AG09309 (cell line): ENCODE data around the gene GOLGA6L10.
"Not testable (repeated sequence)": the region's sequence is repeated elsewhere in the genome, so short reads cannot be mapped to it uniquely, and the experiment has no call there.

Experiments
- DNase-seq: peaks from one replicate; pipeline ENCODE4 v3.0.0-alpha.2; 2010; ENCODE audit warnings: low read depth
- H3K4me3 ChIP-seq: 2 replicates; pipeline ENCODE4 v1.5.1; 2011; ENCODE audit warnings: mild to moderate bottlenecking, low read depth, low read length, moderate library complexity; ENCODE audit not compliant: control insufficient read depth
- TF ChIP-seq, protein P1 (sequence below): IDR thresholded peaks from 2 replicates; pipeline ENCODE4 v1.5.1; 2011; ENCODE audit warnings: mild to moderate bottlenecking, low read depth, low read length, inconsistent platforms; ENCODE audit not compliant: insufficient read depth, control insufficient read depth; ENCODE audit errors: missing control alignments

The GOLGA6L10 gene

DNA sequence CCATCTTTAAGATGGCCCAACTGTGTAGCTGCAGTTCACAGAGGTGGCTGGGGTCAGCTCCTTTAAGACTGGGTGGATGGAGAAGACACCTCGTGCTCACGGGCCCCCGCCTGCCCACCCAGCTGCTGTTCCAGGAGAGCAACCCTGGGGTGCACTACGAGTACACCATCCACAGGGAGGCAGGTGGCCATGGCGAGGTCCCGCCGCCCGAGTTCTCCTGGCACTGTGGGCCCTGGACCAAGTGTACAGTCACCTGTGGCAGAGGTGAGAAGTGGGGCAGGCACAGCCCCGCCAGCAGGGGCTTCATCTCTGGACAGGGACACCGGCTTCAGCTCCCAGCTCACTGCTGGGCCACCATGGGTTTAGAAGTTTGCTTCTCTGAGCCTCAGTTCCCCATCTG, 26.8 kb downstream of the GOLGA6L10 start:
- not testable (repeated sequence) for H3K4me3 ChIP-seq, DNase-seq

DNA sequence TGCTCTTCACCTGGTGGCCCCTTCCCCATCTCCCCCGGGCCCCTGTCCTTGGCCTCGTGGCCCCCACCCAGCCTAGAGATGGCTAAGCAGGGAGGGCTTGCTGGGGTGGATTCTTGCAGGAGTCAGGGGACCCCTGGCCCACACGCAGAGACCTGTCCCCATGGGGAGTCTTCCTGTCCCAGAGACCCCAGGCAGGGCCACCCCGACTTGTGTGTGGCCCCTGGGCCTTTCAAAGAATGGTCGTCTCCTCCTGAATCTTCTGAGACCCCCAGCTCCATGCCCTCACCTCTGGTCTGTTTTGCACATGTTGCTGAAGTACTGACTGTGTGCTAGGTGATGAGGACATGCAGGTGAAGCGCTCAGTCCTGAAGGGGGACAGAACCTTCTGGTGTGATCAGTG, 28.4 kb downstream of the GOLGA6L10 start:
- not testable (repeated sequence) for DNase-seq, H3K4me3 ChIP-seq

DNA sequence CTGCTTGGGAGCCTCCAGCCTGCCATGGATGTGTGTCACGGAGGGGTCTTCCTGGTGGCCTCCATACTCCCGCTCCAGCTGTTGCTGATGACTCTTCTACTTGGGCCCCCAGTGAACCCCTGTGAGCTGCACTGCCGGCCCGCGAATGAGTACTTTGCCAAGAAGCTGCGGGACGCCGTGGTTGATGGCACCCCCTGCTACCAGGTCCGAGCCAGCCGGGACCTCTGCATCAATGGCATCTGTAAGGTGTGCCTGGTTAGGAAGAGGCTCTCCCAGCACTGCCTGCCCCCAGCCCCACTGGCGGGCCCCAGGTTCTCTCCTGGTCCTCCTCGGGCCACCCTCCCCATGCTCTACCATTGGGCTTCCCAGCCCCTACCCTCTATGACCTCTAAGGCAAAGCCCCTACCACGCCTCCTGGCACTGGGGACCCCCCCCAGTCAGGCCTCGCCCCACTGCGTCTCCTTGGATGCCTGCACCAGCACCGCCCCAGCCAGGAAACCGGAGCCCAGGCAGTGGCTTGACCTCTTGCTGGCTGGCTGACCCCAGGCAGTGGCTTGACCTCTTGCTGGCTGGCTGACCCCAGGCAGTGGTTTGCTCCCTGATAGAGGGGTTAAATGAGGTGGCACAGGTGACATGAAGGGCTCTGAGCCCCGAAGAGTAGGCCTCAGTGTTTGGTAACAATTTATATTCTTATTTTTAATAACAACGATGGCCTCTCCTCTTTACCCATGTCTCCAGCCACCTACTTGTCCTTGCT, 29.6 kb downstream of the GOLGA6L10 start:
- not testable (repeated sequence) for DNase-seq, H3K4me3 ChIP-seq

DNA sequence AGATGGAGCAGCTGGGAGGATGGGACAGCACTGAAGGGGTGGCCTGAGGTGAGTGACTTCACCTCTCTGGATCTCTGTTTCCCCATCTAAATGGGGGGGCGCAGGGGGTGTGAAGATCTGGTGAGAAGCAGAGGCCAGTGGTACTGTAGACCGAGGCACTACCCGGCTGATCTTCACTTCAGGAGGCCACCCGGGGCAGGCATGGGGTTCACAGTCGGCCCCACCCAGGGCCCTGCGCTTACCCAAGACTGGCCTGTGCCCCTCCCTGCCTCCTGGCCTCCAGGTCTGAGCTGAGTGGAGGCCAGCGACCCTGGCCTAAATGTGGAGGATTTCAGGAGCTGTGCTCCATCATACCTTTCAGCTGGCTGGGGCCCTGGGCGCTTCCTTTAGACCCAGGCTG, 31.0 kb downstream of the GOLGA6L10 start:
- not testable (repeated sequence) for DNase-seq, H3K4me3 ChIP-seq

DNA sequence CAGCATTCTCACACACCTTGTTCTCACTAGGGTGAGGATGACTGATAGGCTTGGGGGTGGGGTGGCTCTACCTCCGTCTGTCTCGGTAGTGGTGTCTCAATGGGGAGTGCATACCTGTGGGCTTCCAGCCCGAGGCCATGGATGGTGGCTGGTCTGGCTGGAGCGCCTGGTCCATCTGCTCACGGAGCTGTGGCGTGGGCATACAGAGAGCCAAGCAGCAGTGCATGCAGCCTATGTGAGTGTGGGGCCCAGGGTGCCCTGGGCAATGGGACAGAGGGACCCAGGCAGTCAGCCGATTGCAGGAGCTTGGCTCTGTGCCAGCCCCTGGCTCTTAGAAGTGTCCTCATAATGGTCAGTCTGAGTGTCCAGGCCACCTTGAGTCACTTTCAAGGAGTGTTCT, 31.8 kb downstream of the GOLGA6L10 start:
- not testable (repeated sequence) for DNase-seq, H3K4me3 ChIP-seq

DNA sequence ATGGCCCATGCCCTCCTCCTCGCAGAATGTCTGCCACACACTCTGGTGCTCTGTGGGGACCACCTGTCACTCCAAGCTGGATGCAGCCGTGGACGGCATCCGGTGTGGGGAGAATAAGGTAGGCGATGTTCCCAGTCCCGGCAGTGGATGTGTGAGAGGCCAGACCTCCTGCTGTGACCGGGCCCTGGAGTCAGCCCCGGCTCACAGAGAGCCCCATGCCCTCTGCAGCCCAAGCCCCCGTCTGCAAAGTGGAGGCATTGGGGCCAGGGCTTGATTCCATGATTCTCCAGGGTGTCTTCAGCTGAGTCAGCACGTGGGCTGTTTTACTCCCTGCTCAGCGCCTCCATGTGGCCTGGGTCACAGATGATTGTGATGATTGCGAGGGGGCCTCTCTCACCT, 32.2 kb downstream of the GOLGA6L10 start:
- TF ChIP-seq, protein P1, sequence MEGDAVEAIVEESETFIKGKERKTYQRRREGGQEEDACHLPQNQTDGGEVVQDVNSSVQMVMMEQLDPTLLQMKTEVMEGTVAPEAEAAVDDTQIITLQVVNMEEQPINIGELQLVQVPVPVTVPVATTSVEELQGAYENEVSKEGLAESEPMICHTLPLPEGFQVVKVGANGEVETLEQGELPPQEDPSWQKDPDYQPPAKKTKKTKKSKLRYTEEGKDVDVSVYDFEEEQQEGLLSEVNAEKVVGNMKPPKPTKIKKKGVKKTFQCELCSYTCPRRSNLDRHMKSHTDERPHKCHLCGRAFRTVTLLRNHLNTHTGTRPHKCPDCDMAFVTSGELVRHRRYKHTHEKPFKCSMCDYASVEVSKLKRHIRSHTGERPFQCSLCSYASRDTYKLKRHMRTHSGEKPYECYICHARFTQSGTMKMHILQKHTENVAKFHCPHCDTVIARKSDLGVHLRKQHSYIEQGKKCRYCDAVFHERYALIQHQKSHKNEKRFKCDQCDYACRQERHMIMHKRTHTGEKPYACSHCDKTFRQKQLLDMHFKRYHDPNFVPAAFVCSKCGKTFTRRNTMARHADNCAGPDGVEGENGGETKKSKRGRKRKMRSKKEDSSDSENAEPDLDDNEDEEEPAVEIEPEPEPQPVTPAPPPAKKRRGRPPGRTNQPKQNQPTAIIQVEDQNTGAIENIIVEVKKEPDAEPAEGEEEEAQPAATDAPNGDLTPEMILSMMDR: no peak
- no peak overlapping the region for H3K4me3 ChIP-seq
- no peak for DNase-seq

DNA sequence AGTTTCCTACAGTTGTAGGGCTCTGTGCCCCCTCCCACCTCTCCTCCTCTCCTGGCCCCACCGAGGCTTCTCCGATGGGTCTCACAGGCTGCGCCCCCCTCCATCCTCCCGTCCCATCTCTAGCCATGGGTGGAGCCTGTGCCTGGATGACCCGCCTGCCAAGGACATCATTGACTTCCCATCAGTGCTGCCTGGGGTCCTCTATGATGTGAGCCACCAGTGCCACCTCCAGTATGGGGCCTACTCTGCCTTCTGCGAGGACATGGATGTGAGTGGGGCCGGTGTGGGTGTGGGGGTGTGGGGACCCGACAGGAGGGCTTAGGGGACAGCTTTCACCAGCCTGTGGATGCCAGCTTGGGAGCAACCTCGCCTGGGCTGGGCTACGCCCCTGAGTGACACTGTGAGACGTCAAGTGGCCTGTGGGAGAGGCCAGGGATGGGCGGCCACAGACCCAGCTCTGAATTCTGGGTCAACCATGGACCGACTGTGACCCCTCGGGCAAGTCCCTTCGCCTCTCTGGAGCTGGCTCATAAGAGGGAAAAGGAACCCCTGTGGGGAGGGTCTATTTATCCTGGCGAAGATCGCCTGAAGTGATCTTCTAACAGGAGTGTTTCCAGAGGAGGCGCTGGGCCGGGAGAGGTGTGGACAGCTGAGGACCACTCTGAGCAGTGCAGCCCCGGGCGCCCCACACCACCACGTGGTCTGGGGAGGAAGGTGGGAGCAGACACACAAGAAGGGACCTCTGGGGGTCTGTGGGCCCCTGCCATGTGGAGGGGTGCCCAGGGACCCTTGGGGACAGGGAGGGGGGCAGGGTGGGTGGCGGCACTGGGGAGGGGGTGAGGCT, 32.8 kb downstream of the GOLGA6L10 start:
- H3K4me3 ChIP-seq, DNase-seq: not testable (repeated sequence)

DNA sequence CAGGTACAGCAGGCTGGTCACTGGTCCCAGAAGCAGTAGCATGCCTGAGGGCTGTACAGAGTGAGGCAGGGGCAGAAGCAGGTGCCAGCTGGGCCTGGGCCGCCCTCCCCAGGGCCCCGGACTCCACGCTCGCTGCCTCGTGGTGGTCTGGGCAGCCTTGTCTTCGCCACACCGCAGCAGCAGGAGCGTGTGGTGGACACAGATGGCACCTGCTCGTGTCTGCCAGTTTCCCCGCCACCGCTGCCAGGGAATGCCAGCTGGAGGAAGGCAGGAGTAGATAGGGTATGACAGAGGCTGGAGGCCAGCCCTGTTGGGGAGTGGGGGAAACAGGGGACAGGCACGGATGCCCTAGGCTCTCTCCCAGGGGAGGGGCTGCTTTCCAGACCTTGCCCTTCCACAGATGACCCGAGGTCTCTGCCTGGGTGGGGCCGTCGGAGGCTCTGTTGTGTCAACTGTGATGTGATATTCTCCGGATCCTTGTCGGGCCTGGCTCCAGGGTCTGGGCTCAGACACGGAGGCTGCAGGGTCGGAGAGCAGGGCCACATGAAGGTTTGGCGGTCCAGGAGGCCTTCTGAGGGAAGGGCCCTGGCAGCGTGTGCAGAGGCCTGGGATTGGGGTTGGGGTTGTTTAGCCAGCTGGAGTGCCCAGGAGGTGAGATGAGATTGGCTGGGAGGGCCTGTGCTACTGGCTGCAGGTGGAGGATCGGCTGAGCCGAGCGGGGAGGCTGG, 33.6 kb downstream of the GOLGA6L10 start:
- TF ChIP-seq, protein P1: no peak
- no peak overlapping the region for H3K4me3 ChIP-seq
- no peak for DNase-seq

DNA sequence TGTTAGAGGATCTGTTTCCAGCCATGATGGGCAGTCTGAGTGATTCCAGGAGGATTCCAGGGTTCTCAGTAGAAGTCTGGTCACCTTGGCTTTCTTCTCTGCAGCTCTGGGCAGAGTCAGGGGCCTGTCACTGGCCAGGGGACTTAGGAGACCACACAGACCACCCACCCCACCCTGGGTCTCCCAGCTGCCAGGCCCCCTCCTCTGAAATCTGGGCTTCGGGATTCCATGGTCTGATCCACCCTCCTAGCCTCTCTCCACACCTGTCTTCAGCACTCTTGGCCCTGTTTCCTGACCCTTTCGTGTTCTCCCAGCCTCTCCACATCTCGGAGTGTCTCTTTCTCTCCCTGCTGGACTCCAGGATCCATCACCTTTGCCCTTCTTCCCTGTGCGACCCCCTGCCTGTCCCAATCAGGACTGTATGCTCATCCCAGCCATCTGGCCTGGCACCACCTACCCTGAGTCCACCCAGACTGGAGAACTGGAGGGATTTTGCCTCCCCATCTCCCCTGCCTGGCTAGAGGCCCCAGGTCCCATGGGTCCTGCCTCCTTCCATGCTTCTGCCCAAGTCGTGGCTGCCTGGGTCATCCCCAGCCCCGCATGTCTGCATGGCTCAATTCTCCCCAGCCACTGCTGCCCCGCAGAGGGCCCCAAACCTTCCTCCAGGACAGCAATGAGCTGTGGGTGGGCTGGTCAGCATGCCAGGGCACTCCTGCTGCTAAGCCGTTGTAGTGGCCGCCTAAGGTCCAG, 34.3 kb downstream of the GOLGA6L10 start:
- DNase-seq: no peak
- TF ChIP-seq, protein P1: no peak
- H3K4me3 ChIP-seq: no peak overlapping the region

DNA sequence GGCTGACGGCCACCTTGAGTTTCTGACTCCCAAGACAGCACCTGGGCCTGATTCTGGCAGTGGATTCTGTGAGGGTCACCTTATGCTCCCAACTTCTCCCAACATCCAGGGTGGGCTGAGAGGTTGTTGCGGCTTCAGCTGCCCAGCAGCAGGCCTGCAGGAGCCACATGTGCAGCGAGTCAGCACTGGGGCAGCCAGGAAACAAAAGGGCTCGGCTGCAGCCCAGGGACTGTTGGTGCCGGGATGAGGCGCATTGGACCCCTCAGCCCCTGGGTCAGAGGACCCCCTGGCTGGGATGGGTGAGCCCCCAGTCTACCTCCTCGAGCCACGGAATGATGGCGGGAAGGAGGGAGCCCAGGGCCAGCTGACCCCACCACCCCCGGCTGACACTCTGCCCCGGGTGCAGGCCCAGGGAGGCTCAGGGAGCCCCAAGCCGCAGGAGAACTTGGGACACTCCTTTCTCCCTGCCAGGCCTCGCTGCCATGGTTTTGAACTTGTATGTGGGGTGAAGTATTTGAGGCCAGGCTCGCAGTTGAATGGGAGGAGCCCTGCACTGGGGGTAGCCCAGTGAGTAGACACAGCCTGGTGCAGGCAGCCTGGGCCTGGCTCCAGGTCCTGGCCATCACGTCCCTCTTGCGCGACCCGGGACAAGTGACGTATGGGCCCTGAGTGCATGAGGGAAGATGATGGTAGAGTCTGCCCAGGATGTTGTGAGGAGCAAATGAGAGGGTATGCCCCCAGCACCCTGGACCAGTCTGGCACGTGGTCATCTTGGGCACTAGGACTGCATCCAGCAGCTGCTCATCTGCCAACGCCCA, 35.1 kb downstream of the GOLGA6L10 start:
- not testable (repeated sequence) for DNase-seq, H3K4me3 ChIP-seq
